Measurements from ENCODE around the gene G3BP2.

Gene G3BP2

GRCh38 chr4:75715105-75715799 is 42.0 kb upstream of the G3BP2 start:
- TF ChIP-seq, protein P1, sequence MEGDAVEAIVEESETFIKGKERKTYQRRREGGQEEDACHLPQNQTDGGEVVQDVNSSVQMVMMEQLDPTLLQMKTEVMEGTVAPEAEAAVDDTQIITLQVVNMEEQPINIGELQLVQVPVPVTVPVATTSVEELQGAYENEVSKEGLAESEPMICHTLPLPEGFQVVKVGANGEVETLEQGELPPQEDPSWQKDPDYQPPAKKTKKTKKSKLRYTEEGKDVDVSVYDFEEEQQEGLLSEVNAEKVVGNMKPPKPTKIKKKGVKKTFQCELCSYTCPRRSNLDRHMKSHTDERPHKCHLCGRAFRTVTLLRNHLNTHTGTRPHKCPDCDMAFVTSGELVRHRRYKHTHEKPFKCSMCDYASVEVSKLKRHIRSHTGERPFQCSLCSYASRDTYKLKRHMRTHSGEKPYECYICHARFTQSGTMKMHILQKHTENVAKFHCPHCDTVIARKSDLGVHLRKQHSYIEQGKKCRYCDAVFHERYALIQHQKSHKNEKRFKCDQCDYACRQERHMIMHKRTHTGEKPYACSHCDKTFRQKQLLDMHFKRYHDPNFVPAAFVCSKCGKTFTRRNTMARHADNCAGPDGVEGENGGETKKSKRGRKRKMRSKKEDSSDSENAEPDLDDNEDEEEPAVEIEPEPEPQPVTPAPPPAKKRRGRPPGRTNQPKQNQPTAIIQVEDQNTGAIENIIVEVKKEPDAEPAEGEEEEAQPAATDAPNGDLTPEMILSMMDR (IDR thresholded peaks at IDR 0.05; ENCODE audit: low read depth, low read length): no peak
- TF ChIP-seq EZH2phosphoT487 (IDR thresholded peaks at IDR 0.05; ENCODE audit: low read depth): no peak
- no peaks in the 10 kb centered on the region for H3K9me3 ChIP-seq (ENCODE audit: insufficient read depth, low read length)
- H3K9ac ChIP-seq (ENCODE audit: low read length): no peak overlapping the region
- H3K4me1 ChIP-seq (ENCODE audit: low read length): peaks cover 10% of the 10 kb centered on the region
- no peak overlapping the region for H3K27ac ChIP-seq (ENCODE audit: low read length)
- no peaks in the 10 kb centered on the region for H4K20me1 ChIP-seq (ENCODE audit: insufficient read depth, low read length)
- no peak overlapping the region for H2AFZ ChIP-seq (ENCODE audit: low read depth, low read length)
- no peaks in the 10 kb centered on the region for H3K36me3 ChIP-seq (replicated peaks; ENCODE audit: low read depth, low read length)
- no peaks in the 10 kb centered on the region for H3K79me2 ChIP-seq (ENCODE audit: low read length)
- no peaks in the 10 kb centered on the region for H3K27me3 ChIP-seq (ENCODE audit: low read depth, low read length)
- H3K4me2 ChIP-seq (ENCODE audit: low read length): 0 out of 2 replicates have a peak overlapping the region, but pooled peaks have one; percentile 9
- H3K4me3 ChIP-seq (ENCODE audit: low read length): no peak overlapping the region

- no peaks in the 10 kb centered on the region for H3K79me2 ChIP-seq (ENCODE audit: low read length)
- H3K4me1 ChIP-seq (ENCODE audit: low read length): peaks cover 7% of the 10 kb centered on the region
- H2AFZ ChIP-seq (ENCODE audit: low read depth, low read length): no peak overlapping the region
- H3K9me3 ChIP-seq (ENCODE audit: insufficient read depth, low read length): no peaks in the 10 kb centered on the region
- no peaks in the 10 kb centered on the region for H3K36me3 ChIP-seq (replicated peaks; ENCODE audit: low read depth, low read length)
- no peaks in the 10 kb centered on the region for H3K27me3 ChIP-seq (ENCODE audit: low read depth, low read length)
- no peaks in the 10 kb centered on the region for H4K20me1 ChIP-seq (ENCODE audit: insufficient read depth, low read length)
- no peak overlapping the region for H3K9ac ChIP-seq (ENCODE audit: low read length)
- TF ChIP-seq, protein P1 (IDR thresholded peaks at IDR 0.05; ENCODE audit: low read depth, low read length): no peak
- TF ChIP-seq EZH2phosphoT487 (IDR thresholded peaks at IDR 0.05; ENCODE audit: low read depth): no peak
- H3K4me2 ChIP-seq (ENCODE audit: low read length): no peak overlapping the region
- H3K27ac ChIP-seq (ENCODE audit: low read length): no peak overlapping the region
- no peak overlapping the region for H3K4me3 ChIP-seq (ENCODE audit: low read length)
Measured at GRCh38 chr4:75714704-75715103, 41.5 kb upstream of the G3BP2 start.

DNA sequence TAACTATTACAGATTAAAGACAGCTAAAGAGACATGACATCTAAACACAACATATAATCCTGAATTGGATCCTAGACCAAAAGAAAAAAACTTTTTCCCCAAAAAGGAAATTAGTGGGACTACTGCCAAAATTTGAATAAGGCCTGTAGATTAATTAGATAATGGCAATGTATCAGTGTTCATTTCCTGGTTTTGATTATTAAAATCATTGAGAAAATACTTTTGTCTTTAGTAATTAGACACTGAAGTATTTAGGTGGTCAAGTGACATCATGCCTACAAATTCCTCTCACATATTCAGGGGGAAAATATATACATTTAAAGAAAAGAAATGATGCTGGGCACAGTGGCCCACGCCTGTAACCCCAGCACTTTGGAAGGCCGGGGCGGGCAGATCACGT is 40.8 kb upstream of the G3BP2 start:
- Histone ChIP-seq H3K36me3 (replicated peaks; ENCODE audit: low read depth, low read length) (no peaks in the 10 kb centered on the region), H3K9me3 (ENCODE audit: insufficient read depth, low read length) (no peaks in the 10 kb centered on the region), H4K20me1 (ENCODE audit: insufficient read depth, low read length) (no peaks in the 10 kb centered on the region), H3K4me2 (ENCODE audit: low read length) (no peak overlapping the region), H3K27me3 (ENCODE audit: low read depth, low read length) (no peaks in the 10 kb centered on the region), H2AFZ (ENCODE audit: low read depth, low read length) (no peak overlapping the region), H3K4me3 (ENCODE audit: low read length) (no peak overlapping the region), H3K4me1 (ENCODE audit: low read length) (peaks cover 7% of the 10 kb centered on the region), H3K79me2 (ENCODE audit: low read length) (no peaks in the 10 kb centered on the region), H3K9ac (ENCODE audit: low read length) (no peak overlapping the region), H3K27ac (ENCODE audit: low read length) (no peak overlapping the region)
- TF ChIP-seq, protein P1 (IDR thresholded peaks at IDR 0.05; ENCODE audit: low read depth, low read length): no peak
- no peak for TF ChIP-seq EZH2phosphoT487 (IDR thresholded peaks at IDR 0.05; ENCODE audit: low read depth)

DNA sequence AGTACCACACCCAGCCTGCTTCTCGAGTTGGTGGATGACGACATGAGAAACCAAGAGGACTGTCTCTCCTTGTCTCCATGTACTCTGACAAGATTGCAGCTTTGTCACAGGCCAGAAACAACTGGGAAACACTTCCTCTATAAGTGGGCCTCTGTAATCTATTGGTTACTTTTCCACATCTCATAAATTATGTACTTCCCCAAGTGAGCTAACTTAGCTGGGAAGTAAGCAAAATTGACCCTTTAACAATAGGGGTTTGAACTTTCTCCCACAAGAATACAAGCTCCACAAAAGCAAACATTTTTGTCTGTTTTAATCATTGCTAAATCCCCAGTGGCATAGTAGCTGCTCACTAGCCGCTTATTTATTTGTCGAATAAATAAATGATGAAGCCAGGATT is 37.0 kb upstream of the G3BP2 start:
- no peaks in the 10 kb centered on the region for H3K27me3 ChIP-seq (ENCODE audit: low read depth, low read length)
- H2AFZ ChIP-seq (ENCODE audit: low read depth, low read length): no peak overlapping the region
- H3K4me3 ChIP-seq (ENCODE audit: low read length): no peak overlapping the region
- no peak overlapping the region for H3K9ac ChIP-seq (ENCODE audit: low read length)
- no peak overlapping the region for H3K4me2 ChIP-seq (ENCODE audit: low read length)
- TF ChIP-seq, protein P1 (IDR thresholded peaks at IDR 0.05; ENCODE audit: low read depth, low read length): no peak
- TF ChIP-seq EZH2phosphoT487 (IDR thresholded peaks at IDR 0.05; ENCODE audit: low read depth): no peak
- H4K20me1 ChIP-seq (ENCODE audit: insufficient read depth, low read length): no peaks in the 10 kb centered on the region
- H3K9me3 ChIP-seq (ENCODE audit: insufficient read depth, low read length): no peaks in the 10 kb centered on the region
- no peak overlapping the region for H3K27ac ChIP-seq (ENCODE audit: low read length)
- H3K4me1 ChIP-seq (ENCODE audit: low read length): peaks cover 8% of the 10 kb centered on the region
- H3K36me3 ChIP-seq (replicated peaks; ENCODE audit: low read depth, low read length): no peaks in the 10 kb centered on the region
- H3K79me2 ChIP-seq (ENCODE audit: low read length): no peaks in the 10 kb centered on the region
